HG02763 (cell line): Measurements from ENCODE around the gene SEC31B.
A peak's percentile ranks its signal among the peaks of the same experiment; 100 is the strongest.

Experiments used
- ATAC-seq: cut with Tn5 transposase; IDR thresholded peaks from one replicate; pipeline ENCODE4 v1.9.1; 2021; ENCODE audit warnings: mild to moderate bottlenecking, moderate library complexity; ENCODE audit not compliant: unreplicated experiment

Gene SEC31B

DNA sequence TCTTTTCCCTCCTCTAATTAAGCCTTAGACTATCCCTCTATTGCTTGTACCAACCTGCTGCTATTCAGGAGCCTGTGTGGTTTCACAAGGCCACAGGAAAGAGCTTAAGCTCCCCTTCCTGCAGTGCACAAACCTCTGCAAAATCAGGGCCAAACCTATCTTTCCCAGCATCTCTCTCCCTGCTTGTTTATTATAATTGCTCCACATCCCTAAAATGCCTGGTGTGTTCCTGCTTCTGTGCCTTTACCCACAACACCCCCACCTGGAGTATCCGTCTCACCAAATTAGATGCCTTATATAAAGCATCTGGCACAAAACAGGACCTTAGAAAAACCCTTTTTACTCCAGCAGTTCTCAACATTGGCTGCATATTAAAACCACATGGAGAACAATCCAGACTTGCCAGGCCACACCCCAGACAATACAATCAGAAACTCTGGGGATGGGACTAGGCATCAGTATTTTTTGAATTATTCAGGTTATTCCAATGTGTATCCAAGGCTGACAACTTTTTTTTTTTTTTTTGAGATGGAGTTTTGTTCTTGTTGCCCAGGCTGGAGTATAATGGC, 16.7 kb downstream of the SEC31B start:
- ATAC-seq, result no peak

DNA sequence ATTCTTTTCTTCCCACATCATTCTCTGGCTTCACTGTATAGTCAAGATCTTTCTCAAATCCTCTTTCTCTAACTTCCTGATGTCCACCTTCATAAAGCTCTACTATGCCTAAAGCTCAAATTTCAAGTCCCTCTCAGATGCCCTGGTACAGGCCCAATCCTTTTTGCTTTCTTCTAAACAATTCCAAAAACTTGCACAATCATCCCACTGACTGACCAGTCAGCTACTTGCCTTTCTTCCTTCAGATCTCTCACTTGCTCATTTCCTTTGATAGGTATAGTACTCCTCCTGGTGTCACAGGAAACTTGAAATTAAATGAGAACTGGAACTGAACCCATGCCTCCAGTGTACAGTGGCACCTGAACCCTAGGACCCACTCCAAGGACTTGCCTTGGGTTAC, 18.2 kb downstream of the SEC31B start:
- ATAC-seq, result no peak

DNA sequence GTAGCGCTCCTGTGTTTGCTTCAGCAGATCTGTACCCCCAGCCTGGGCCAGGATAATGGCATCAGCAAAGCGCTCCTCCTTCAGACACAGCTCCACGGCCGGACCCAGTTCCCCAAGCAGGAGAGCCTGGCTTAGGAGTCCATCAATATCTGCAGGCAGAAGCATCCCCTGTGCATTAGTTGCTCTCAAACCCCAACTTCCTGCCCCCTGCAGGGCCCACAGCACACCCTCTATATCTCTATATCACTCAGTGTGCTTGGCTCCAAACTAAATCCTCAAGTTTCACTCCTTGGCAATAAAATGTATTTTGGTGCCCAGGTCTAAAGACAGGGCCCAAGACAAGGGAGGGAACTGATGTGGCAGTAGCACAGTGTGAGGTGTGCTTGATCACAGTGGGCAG, 21.6 kb downstream of the SEC31B start:
- ATAC-seq, result no peak

DNA sequence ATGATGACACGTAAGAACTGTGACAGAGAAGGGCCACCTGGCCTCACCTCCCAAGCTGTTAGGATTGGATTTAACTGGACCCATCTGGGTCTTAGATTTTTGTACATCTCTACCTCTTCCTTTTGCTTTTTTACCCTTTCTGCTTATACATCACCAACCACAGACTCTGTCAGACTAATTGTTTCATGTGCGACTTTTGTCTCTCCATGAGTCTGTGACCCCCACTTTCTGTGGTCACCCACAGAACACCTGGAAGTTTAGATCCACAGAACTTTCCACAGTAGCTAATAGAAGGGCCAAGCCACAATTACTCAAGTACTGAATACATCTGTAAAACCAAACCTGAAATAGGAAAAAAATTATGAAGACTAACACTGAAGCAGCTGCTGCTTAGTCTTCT, 23.1 kb downstream of the SEC31B start:
- no peak for ATAC-seq

DNA sequence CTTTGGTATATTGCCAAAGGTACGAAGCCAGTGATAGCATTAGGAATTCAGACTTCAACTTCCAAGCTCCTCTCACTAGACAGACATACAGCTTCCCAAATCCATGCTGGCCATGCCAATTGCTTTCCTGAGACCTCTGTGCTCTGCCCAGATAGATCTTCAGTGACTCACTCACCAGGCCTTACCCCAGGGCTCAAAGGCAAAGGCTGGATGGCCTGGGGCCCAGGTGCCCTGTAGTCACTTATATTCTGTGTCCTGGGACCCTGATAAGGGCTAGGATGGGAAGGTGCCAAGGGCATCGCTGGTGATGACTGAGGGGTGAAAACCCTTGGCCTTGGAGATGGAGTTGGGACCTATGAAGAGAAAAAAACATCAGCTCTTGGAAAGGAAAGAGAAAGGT, 29.1 kb downstream of the SEC31B start:
- no peak for ATAC-seq

DNA sequence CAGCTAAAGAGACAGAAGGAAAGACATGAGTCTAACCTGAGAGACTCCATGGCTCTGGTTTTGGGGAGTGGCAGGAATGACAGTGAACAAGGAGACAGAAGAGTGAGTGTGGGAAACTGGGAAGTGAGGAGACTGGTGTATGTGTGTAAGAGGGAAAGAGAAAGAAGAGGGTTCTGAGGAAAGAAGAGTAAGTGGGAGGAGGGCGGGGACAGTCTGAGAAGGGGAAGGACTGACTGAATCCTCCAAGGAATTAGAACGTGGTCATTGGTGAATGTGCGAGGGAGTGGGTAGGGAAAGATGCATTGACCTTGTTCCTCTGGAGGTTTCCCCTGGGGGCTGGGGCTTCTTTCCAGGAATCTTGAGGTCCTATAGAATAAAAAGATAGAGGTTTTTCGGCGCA, 30.3 kb downstream of the SEC31B start:
- no peak for ATAC-seq

DNA sequence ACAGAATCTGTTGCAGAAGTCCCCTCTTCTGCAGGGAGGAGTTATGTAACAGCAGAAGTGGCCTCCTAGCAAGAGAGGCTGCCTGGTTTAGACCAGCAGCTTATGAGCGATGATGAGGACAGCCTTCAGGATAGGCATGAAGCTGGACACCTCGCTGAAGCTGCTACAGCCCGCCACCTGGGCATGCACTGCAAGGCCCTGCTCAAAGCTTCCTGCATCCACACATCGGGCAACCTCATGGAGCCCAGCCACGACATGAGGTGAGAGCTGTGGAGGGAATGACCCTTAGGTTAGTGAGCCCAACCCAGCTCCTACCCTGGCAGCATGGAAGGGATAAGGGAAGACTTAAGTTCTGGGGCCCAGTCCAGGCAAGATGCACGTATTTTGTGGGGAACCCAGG, 32.1 kb downstream of the SEC31B start:
- ATAC-seq, result no peak

DNA sequence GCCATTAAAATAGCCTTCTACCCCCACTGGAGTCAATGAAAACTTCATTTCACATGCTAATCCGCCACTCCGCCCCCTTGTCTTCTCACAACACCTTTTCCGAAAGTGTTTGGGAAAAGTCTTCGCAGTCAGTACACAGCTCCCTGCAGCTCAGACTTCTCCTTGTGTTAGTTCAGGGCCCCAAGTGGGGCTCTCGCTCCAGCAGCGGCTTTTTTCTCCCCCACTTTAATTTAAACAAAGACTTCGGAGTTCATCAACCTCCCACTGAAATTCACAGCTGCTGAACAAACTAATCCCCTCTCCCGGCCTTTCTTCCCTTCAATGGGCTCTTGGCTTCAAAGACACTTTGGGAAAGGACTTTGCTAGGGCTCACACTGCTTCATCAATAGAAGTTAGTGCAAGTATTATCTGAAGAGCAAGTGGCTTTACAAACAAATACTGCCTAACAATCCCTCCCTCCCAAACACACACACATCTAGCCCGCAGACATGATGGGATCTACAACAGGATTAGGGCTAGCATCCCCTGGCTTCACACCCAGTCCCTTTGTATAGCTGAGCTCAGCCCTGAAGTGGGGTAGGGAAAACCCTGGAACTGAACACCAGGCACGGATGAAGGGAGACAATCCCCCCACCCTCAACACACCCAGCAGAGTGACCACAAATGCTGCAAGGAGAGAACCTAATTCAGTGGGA, 33.7 kb downstream of the SEC31B start:
- no peak for ATAC-seq

DNA sequence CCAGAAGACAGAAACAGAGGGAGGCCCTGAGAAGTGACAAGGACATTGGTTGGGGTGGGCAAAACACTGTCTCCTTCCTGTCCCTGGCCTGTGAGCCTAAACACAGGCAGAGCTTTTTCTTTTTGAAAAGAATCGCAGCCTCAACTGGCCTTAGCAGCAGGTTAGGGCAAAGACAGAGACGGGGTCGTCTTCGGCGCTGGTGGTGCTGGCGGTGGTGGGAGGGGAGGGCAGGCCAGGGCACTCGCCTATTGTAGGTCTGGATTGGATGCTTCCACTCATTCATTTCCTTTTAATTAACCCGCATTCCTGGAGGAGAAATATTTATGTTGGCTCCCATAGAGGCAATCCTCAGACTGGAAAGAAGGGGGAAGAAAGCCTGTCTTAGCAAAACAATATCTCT, 34.3 kb downstream of the SEC31B start:
- ATAC-seq, result no peak

DNA sequence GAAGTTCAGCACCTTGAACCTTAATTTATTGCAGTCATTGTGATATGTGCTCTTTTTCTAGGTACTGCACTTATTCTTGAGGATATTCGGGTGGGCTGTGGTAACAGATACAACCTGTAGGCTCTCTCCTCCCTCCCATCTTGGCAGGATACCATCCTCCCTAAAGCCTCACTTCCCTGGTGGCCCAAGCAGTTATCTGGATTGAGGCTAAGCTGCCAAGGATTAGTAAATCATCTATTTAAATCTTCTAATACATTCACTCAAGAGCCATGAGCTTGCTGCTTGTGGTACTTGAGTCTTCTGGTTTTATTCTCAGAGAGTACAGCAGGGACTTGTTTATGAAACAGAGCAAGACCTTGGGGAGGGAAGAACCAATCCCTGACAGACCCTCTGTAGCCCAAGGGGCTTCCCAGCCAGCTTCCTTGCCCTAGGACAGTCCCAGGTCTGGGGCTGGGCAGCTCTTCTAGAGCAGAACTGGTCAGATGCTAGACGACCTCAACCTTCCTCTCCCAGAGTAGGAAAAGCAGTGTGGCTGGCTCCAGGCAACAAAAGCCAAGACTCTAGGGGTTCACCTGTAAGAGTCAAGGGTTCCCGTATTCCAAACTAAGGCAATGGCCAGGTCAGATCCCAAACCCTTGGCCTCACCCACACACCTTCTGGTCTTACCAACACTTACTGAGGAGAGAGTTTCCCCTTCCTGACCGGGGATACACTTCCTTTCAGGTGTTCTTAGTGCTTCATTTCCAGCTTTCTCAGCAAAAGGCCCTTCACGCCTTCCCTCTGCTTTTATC, 35.6 kb downstream of the SEC31B start:
- ATAC-seq, result no peak

DNA sequence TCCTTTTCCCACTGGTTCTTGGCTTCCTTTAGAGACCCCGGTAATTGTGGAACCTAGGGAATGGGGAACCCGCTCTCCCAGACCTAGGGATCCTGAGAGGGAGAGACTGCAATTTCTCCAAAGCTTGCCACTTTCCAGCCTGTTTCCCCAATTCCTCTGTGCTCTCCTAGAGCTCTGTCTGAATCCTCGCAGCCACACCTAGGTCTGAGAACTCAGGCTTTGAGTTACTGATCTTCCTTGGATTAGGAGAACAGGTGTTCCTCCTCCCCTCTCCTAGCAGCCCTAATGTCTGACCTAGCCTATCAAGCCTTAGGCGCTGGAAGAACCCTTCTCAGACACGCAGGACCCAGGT, 36.9 kb downstream of the SEC31B start:
- ATAC-seq, result no peak

DNA sequence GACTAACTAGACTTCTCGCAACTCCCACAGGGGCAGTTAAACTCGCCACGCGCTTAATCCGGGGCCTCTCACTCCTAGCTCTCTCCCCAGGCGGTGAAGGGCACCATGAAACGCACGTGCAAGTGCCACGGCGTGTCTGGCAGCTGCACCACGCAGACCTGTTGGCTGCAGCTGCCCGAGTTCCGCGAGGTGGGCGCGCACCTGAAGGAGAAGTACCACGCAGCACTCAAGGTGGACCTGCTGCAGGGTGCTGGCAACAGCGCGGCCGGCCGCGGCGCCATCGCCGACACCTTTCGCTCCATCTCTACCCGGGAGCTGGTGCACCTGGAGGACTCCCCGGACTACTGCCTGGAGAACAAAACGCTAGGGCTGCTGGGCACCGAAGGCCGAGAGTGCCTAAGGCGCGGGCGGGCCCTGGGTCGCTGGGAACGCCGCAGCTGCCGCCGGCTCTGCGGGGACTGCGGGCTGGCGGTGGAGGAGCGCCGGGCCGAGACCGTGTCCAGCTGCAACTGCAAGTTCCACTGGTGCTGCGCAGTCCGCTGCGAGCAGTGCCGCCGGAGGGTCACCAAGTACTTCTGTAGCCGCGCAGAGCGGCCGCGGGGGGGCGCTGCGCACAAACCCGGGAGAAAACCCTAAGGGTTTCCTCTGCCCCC, 37.4 kb downstream of the SEC31B start:
- no peak for ATAC-seq

DNA sequence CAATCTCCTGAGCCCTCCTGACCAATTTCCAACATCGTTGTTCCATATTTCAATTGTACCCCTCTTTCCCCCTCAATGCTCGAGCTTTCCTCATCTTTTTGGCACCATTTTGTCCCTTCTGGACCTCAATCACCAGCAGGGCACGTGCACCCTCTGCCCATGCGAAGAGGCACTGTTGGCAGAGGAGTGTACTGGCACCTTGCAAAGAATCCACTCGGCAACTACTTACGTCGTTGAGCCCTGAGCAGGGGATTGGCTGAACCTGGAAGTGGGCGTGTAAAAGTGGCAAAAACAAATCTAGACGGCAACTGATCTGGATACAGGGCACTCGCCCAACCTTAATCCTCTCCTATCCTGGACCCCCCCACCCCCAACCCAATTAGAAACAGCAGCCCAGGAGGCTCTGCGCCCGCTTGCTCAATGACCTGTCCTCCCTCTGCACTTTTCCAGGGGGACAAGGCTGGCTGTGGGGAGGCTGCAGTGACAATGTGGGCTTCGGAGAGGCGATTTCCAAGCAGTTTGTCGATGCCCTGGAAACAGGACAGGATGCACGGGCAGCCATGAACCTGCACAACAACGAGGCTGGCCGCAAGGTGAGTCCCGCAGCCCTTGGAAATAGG, 38.1 kb downstream of the SEC31B start:
- ATAC-seq, result peak; percentile 91

DNA sequence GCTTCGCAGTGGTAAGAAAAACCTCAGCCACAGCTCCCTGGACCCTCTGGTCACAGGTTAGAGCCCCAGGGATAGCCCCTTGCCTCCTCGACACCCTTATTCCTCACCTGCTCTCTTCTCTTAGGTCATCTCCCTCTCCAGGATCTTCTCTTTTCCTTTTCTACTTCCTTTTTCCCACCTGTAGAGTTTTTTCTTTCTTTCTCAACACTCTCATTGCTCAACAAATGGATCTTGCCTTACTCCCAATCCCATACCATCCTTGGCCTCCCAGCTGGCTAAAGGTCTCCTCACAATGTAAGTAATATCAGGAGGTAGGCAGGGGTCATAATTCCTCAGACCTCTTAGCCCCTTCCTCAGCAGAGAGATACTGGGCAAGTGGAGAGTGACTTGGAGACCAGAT, 39.7 kb downstream of the SEC31B start:
- no peak for ATAC-seq

DNA sequence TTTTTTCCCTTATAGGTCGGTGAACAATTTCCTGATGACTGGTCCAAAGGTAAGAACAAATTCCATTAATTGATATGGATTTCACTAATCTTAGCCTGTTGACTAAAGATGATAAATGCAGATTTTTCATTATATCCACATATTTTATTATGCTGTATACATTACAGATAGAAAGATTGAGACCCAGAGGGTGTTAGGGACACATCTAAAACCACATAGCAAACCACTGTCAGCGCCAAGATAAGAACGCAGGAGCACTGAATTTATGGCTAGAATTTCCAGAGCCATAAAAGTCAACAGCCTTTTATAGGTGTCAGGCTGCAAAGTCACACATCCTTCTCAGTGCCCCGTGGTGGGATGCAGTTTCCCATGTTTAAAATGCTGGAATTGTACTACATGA, 40.6 kb downstream of the SEC31B start:
- no peak for ATAC-seq

DNA sequence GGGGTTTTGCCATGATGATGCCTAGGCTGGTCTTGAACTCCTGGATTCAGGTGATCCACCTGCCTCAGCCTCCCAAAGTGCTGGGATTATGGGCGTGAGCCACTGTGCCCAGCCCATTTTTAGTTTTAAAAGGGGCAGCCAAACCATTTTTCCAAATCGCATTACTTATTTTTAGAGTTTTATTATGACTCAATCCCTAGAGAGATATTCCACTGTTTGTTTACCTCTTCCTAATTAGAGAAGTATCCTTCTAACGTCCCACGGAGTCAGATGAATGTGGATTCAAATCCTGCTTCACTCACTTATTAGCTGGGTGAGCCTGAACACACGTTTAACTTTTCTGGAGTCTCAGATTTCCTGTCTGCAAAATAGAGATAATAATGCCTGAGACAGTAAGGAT, 41.7 kb downstream of the SEC31B start:
- ATAC-seq, result no peak

DNA sequence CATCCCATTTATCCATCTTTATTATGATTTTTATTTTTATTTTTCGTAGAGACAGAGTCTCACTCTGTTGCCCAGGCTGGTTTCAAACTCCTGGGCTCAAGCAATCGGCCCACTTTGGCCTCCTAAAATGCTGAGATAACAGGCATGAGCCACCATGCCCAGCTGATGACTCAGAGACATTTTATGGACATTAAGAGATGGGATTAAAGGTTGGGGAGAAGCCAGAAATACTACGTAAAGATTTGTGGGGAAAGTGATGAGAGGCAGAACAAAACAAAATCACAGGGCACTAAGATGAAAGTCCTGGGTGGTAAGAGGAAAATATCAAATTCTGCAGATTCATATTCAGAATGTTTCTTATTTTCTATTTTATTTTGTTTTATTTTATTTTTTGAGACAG, 49.3 kb downstream of the SEC31B start:
- no peak for ATAC-seq

DNA sequence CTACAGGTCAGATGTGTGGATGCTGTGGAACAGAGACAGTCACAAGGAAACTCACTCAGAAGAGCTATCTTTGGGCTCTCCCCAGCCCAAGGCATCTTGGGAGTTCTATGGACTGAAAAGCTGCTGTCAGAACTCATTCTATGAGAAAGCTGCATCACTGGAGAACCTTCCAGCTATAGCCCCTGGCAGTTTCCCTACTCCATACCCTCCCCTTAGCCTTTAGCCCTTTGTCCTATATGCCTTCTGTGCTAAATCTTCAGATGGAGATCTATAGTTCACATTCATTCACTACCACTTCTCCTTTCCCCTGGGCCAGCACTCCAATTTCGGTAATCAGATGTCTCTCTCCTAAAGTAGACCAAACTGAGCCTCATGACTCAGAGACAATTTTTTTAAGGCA, 49.9 kb downstream of the SEC31B start:
- no peak for ATAC-seq

DNA sequence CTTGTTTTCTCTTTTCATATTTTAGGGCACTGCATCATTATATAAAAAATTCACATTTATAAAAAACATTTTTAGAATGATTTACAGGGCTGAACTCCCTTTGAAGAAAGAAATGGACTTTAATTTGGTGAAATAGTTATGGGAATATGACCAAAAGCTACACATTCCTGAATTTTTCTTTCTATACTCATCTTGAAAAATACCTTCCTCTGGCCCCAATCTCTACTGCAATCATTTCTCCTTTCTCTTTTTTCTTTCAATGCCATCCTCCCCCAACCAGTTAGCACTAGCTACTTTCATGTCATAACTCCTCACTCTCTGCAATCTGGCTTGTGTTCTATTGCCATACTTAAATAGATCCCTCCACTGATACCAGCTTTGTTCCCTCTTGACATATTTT, 50.7 kb downstream of the SEC31B start:
- ATAC-seq, result no peak

DNA sequence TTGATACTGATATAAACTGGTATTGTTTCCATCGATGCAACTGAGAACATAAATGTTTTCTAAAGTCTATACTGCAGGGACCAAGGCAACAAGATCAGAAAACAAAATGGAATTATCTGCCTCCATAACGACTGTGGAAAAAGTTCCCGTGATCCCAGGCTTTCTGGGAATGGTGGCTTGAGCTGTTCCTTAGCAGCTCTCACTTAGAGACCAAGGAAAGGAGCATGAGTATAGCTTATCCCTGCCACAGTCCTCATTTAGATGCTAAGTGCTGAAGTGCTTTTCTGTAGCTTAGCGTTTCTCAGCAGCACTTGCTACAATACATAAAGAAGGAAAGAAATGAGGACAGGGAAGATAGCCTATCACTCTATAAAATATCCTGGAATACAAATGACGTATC, 51.3 kb downstream of the SEC31B start:
- no peak for ATAC-seq

DNA sequence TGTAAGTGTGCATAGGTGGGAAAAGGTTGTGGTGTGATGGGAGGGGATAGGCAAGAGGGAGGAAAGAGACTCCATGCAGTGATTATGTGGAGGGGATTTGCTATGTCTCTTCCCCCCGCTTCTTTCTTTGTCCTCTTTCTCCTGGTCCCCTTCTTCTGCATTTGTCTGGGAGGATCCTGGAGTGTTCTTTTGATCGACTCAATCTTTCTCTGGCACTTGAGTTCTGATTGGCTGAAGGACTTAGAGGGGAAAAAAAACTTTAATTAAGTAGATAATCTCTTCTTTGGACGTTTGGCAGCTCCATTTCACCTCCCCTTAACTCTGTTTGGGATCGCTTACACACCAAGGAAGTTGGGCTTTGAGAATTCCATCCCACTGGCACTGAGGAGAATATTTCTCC, 57.0 kb downstream of the SEC31B start, which contains the start of gene WNT8B:
WNT8B (plus strand) TSS at position 301 of the 400 bp plus-strand sequence. CDS start 160 bp downstream, outside the sequence.
- no peak for ATAC-seq
